ENCODE data around the gene MVB12B.

DNA sequence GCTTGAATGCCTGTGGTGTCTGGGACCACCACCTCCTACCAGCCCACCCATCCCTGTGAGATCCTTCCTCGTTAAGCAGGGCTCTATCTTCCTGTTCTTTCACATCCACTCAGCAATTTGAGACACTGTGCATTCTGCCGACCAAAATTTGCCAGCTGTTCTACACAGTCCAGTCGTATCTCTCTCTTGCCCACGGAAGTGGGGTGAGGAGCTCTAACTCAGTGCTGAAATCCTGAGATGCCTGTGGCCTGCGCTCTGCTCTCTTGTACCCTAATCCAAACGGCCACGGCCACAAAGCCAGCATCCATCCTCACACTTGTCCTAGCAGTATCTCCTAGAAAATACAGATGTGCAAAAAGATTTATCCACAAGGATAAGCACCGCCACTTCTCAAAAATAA lies 97.9 kb downstream of the MVB12B start:
- TF ChIP-seq POLR2AphosphoS5 (IDR thresholded peaks at IDR 0.05; ENCODE audit: low read depth, low read length) (no peak), TAF1 (IDR thresholded peaks at IDR 0.05; ENCODE audit: borderline replicate concordance, insufficient read depth, low read length) (no peak)

All from PFSK-1 (cell line).